GM18502 (cell line): ENCODE results near the gene RTEL1.
"Not testable (repeated sequence)": the region's sequence is repeated elsewhere in the genome, so short reads cannot be mapped to it uniquely, and the experiment has no call there.

Source experiments
- ATAC-seq: cut with Tn5 transposase; IDR thresholded peaks from one replicate; pipeline ENCODE4 v1.9.1; 2021; ENCODE audit warnings: mild to moderate bottlenecking; ENCODE audit not compliant: unreplicated experiment, poor library complexity

Gene RTEL1

DNA sequence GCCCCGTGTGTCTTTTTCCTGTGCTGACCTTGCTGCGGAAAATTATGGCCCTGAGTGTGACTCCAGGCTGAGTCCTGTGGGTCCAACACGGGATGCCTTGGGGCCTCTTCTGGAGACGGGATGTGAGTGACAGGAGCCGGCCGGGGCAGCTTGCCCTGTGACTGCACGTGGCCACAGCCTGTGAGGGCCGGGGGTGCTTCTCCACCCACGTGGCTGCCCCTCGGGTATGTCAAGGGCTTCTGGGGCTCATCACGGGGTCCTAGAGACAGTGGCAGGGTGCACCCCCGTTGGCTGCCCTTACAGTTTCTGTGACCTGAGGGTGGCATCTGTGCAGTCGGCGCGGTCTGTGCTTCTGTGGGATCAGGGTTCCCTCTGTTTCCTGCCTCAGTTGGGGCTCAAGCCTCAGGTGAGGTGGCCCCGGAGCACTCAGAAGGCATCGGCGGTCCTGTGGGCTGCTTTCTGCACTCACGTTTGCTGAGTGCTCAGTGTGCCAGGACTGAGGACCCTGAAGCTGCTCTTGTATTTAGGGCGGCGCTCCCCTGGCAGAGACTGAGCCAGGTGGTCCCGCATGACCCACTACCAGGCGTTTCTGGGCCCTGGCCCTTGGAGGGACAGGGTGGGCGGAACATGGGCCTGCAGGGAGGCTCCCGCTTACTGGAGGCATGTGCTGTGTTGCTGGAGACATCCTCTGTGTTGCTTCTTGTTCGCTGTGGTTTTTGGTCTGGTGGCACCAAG, 5.4 kb downstream of the RTEL1 start:
- no peak for ATAC-seq

DNA sequence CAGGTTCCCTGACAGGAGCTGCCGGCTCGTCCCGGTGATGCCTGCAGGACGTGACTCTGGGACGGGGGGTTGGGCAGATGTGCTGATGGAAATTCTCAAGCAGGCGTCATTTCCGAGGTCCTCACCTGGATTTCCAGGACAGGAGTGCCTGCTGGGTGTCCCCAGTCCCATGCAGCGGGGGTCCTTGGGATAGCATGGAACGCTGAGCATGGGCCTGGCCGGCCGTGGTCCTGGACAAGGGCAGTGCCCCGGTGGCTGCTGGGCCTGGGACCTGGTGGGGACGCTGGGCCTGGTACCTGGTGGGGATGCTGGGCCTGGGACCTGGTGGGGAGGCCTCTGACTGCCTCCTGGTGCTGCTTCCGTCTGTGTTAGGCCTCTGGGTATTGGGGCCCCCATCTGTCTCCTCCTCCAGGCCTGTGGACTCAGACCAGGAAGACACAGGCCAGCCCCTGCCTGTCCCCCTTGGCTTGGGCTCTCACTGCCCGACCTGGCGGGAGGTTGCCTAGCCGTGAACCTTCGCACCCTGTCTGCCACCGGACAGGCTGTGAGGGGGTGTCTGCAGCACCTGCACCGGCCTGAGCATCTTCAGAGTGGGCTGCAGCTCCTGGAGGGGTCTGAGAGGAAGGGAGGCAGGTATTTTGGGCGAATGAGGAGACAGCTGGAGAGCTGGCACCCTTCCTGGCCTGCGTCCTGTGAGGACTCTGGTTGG, 6.2 kb downstream of the RTEL1 start:
- ATAC-seq = no peak

DNA sequence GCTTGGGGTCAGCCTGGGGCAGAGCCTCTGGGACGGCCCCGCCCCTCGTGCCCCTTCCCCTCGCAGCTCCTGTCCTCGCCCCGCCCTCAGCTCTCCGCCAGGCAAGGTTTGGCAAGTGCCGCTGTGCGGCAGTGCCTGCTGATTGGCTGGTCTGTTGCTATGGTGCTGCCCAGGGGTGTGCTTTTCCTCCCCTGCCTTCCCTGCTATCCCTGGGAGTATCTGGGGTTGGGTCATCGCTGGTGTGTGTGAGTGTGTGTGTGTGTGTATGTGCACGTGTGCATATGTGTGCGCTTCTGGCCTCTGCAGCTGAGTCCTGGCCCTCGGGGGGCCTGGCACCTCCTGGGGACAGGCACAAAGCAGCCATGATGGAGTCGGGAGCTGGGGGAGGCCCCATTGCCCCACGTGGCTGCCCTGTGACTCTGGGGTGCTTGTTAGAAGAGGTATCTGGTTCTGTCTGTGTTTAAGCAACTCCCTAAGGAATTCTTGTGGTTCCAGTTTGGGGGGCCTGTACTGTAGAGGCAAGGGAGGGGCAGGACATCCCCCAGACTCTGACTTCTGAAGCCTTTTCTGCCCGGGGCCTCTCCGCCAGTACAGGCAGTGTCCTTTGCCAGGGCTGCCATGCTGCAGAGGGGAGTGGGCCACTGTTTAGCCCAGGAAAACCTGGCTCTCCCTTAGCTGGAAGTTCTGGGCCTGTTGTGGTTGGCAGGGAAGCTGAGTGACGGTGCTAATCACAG, 6.9 kb downstream of the RTEL1 start:
- no peak for ATAC-seq

DNA sequence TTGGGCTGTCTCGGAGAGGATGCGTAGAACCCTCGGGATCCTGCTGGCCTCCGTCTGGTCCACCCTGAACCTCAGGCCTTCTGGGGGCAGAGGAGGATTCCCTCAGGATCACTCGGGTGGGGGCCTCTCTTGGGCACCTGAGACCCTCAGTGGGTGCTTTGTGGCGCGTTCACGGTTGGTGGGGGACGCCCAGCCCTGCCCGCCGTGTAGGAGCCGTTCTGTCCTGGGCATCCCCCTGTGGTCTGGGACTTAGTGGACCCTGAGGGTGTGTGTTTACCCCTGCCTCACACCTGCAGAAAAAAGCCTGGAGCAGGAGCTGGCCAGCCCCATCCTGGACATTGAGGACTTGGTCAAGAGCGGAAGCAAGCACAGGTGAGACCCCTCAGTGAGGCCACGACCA, 7.6 kb downstream of the RTEL1 start:
- no peak for ATAC-seq

DNA sequence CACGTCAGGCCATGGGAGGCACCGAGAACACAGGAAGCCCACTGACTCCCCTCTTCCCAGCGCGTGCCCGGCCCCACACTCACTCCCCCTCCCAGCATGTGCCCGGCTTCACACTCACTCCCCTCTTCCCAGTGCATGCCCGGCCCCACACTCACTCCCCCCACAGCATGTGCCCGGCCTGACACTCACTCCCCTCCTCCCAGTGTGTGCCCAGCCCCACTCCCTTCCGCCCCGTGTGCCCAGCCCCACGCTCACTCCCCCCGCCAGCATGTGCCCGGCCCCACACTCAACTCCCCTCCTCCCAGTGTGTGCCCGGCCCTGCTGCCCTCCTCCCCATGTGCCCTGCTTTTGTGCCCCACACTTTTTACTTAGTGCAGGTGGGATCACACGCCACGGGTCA, 9.7 kb downstream of the RTEL1 start:
- no peak for ATAC-seq

DNA sequence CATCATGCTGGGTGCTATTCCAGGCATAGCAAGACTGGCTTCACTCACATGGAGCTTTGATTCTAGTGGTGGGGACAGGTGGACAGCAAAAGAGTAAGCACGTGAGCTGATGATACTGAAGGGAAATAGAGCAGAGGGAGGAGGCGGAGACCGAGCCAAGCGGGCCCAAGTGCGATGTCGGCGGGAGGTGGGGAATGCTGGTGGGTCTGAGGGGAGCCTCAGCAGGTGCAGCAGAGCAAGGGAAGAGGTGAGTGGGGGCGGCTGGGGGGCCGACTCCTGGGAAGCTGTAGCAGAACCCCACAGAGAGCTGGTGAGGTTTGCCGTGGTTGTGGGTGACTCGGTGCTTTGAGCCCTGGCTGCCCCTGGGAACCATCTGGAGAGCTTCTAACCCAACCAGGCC, 10.2 kb downstream of the RTEL1 start:
- ATAC-seq = no peak

DNA sequence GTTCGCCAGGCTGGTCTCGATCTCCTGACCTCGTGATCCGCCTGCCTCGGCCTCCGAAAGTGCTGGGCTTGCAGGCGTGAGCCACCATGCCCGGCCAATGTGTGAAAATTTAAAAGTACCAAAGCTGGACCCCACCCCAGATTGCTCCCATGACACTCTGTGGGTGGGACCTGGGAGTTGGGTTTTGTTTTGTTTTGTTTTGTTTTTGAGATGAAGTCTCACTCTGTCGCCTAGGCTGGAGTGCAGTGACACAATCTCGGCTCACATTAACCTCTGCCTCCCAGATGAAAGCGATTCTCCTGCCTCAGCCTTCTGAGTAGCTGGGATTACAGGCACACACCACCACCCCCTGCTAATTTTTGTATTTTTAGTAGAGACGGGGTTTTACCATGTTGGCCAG, 13.6 kb downstream of the RTEL1 start:
- ATAC-seq = not testable (repeated sequence)

DNA sequence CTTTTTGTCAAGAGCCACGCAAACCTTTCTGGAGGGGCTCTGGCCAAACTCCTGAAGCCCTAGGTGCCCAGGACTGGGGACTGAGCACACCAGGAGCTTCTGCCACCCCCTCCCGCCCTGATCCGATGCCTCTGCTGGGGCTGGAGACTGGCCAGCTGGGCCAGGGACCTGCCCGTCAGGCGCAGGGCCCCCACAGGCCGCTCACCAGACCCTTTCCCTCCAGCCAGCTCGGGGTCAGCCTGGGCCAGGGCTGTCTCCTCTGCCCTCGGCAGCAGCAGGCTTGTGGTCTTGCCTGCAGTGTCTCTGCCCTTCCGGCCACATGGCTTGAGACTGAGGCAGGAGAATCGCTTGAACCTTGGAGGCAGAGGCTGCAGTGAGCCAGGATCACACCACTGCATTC, 14.6 kb downstream of the RTEL1 start:
- no peak for ATAC-seq

DNA sequence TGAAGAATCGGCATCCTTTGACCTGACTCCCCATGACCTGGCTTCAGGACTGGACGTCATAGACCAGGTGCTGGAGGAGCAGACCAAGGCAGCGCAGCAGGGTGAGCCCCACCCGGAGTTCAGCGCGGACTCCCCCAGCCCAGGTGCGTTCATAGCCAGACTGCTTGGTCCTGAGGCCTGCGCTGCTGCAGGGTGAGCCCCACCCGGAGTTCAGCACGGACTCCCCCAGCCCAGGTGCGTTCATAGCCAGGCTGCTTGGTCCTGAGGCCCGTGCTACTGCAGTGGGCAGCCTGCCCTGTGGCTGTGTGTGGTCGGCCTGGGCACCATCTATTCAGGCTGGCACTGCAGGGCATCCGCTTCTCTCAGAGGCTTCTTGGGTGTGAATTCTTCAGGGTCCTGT, 15.8 kb downstream of the RTEL1 start:
- no peak for ATAC-seq

DNA sequence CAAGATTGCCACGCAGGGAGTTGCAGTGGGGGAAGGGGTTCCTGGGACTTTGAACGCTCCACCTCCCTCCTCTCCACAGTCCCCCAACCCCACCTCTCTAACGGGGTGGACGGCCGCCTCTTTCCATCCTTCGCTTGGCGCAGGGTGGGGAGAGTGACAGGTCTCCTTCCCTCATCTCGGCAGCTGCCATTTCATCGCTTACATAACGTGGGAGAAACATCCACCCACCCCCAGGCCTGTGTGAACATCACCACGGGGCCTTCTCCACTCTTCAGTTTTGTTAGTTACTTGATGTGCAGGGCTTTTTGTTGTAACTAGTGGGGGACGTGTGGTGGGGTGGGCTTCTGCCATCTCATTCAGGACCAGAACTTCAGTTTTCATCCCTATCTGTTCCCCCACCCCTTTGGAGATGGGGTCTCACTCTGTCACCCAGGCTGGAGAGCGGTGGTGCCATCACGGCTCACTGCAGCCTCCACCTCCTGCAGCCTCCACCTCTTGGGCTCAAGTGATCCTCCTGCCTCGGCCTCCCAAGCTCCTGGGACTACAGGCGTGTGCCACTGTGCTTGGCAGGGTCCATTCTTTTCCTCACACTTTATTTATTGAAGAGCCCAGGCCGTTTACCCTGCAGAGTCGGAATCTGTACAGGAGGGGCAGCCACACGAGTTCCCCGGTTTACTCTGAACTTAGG, 17.7 kb downstream of the RTEL1 start:
- no peak for ATAC-seq

DNA sequence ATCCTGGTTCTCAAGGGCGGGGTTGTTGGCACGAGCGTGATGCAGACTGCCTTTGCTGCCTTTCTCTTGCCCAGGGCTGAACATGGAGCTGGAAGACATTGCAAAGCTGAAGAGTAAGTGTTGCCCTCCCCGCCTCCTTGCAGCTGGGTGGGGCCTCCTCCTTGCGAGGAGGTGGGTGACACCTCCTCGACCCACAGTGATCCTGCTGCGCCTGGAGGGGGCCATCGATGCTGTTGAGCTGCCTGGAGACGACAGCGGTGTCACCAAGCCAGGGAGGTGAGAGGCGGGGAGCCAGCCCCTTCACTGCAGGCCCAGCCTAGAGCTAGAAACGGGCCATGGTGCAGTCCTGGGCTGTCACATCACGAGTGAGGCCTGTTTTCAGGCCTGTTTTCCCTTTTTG, 20.0 kb downstream of the RTEL1 start:
- no peak for ATAC-seq

DNA sequence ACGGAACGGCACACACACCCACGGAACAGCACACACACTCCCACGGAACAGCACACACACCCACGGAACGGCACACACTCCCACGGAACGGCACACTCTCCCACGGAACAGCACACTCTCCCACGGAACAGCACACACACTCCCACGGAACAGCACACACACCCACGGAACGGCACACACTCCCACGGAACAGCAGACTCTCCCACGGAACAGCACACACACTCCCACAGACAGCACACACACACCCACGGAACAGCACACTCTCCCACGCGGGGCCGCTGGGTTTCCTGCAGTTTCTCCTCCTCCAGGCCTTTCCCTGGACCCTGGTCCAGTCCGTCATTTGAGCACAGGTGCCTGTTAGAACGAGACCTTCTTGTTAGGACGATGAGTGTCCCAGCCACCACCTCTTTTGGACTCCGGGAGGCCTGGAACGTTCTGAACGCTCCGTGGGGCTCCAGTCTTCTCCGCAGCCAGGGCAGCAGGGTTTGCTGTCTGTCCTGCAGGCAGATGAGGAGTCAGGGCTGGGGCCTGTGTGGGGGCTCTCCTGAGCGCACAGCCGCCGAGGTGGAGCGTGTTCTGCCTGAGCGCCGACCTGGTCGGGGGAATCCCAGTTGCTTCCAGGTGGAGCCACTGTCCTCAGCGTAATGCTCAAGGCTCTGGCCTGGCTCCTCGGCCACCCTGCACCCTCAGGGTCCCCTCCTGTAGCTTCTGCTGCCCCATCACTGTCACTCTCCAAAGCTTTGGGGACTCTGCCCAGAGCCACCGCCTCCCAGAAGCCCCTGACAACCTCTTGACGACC, 20.8 kb downstream of the RTEL1 start:
- ATAC-seq = no peak

DNA sequence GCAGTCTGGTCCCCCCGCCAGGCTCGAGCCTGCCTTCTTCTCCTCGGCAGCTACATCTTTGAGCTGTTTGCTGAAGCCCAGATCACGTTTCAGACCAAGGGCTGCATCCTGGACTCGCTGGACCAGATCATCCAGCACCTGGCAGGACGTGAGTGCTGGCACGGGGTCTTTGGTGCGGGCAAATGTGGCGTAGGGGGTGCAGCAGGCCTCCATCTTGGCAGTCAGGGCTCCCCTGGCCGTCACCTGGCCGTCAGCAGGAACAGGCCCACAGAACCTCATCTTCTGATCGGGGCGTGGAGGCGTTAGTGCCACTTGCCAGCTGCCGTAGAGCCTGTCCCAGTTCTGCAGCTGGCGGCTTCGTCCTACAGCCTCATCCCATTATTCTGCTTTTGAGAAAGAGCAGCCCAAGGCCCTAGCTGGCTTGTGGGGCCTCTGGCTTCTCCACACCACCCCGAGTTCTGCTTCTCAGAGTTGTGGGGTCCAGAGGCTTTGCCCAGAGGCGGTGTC, 21.7 kb downstream of the RTEL1 start:
- ATAC-seq = no peak

DNA sequence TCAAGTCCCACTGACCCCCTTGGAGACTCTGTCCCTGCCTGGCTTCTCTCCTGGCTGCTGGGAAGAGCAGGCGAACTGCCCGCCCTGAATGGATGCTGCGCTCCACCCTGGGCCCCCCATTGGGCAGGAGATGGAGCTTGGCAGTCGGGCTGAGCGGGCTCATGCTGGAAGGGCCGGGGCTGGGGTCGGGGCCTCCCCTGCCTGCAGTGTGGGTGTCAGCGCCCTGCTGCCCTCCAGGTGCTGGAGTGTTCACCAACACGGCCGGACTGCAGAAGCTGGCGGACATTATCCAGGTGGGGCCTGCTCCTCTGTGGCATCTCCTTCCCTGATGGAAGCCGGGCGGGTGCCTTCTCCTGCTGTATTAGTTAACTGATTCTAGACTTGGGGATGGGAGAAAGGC, 22.3 kb downstream of the RTEL1 start:
- no peak for ATAC-seq

DNA sequence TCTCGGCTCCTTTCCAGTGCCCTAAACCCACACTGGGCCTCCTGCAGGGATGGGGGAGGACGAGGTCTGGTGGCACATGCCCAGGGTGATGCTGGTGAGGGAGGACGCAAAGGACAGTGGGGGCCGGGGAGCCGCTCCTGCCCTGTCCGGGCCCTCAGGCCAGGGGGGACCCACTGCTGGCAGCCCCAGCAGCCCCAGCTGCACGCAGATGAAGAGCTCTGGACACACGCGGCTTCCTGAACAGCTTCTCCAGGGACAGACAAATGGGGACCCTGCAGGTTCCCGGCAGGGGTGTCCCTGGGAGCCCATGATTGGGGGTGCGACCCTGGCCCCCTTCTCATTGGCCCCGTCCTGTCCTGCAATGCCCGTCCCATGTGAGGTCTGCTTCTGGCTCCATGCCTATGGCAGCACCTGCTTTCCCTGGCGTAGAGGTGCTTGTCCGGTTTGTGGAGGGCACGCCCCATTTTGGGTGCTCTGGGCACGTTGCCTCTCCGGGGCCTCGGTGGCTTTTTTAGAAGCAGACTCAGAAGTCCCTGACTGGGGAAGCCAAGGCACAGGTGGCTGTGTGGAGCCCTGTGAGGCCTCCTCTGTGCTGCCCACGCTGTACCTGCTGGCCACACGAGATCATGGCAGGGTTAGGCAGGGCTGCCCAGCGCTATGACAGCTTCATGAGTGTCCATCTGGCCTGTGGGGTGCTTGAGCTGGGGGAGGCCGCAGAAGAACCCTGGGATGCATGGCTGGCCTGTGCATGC, 22.9 kb downstream of the RTEL1 start:
- ATAC-seq = no peak

DNA sequence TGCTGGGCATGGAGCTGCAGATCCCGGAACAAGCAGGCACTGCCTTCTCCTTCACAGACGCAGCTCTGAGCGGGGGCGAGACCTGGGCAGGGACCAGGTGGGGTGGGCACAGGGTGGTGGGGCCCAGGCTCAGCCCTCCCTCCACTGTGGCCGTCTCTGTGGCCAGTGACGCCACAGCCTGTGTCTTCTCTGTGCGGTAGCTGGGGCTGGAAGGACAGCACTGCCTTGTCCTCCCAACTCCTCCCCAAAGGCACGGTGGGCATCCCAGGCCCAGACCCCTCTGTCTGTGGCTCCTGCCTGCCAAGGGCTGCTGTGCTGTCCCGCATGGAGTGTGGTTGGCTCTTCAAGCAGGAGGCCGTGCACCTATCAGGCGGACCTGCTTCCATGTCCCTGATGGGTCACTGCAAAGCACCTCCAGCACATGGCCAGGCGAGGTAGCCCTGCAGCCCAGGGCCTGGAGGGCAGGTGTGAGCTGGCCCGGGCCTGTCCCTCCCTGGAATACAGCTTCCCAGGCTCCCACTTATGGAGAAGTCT, 23.6 kb downstream of the RTEL1 start:
- no peak for ATAC-seq

DNA sequence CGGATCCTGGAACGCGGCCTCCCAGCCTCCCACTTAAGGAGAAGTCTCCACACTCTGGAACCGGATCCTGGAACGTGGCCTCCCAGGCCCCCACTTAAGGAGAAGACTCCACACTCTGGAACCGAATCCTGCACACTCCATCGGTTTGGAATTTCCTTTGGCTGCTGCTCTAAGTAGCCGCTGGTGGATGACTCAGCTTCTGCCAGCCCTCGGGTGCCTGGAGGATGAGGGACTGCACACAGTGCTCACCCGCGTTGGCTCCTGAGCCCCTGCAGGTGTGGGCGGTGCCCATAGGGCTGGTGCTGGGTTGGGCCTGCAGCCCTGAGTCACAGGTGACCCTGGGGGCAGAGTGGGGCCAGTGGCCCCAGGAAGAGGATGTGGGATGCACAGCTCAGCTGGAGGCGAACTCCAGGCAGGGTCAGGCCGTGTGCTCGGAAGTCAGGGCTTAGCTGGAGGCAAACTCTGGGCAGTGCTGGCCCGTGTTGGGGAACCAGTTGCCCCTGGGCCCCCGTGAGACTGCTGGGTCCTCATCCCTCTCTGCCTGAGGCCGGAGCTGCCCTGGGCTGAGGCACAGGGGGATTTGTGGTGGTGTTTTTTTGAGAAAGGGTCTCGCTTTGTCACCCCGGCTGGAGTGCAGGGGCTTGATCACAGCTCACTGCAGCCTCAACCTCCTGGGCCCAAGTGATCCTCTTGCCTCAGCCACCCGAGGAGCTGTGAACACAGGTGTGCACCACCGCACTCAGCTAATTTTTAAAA, 24.4 kb downstream of the RTEL1 start:
- no peak for ATAC-seq
